HEK293 (cell line): ENCODE measurements around the gene ZNF768.

Experiments
- SALL2 ChIP-seq: fragments of 450-650 bp; formaldehyde crosslinking; IDR thresholded peaks from 2 replicates; pipeline ENCODE4 v1.5.0; 2017; ENCODE audit warnings: missing biosample characterization, mild to moderate bottlenecking, missing genetic modification characterization, borderline replicate concordance
- SETDB1 ChIP-seq: IDR thresholded peaks from one replicate; pipeline ENCODE4 v1.6.1; 2017; ENCODE audit warnings: mild to moderate bottlenecking, low read length, moderate library complexity, mixed read lengths; ENCODE audit not compliant: insufficient read length
- ZNF121 ChIP-seq: fragments of 450-650 bp; formaldehyde crosslinking; IDR thresholded peaks from 2 replicates; pipeline ENCODE4 v1.5.1; 2016; ENCODE audit warnings: missing biosample characterization, missing genetic modification characterization
- ZNF140 ChIP-seq: fragments of 450-650 bp; formaldehyde crosslinking; IDR thresholded peaks from 2 replicates; pipeline ENCODE4 v1.5.1; 2016; ENCODE audit warnings: missing biosample characterization, missing genetic modification characterization
- ZNF248 ChIP-seq: fragments of 450-650 bp; formaldehyde crosslinking; IDR thresholded peaks from 2 replicates; pipeline ENCODE4 v1.5.1; 2017; ENCODE audit warnings: missing biosample characterization, missing genetic modification characterization
- ZNF324 ChIP-seq: fragments of 450-650 bp; formaldehyde crosslinking; IDR thresholded peaks from 2 replicates; pipeline ENCODE4 v1.5.1; 2016; ENCODE audit warnings: missing biosample characterization, missing genetic modification characterization
- ZNF571 ChIP-seq: fragments of 450-650 bp; formaldehyde crosslinking; IDR thresholded peaks from 2 replicates; pipeline ENCODE4 v1.5.0; 2017; ENCODE audit warnings: missing biosample characterization, missing genetic modification characterization
- ZNF785 ChIP-seq: fragments of 450-650 bp; formaldehyde crosslinking; IDR thresholded peaks from 2 replicates; pipeline ENCODE4 v1.5.1; 2016; ENCODE audit warnings: missing biosample characterization, missing genetic modification characterization
- ZNF830 ChIP-seq: fragments of 450-650 bp; IDR thresholded peaks from 2 replicates; pipeline ENCODE4 v1.5.0; 2018; ENCODE audit warnings: missing biosample characterization, missing genetic modification characterization, low read depth, mild to moderate bottlenecking, moderate library complexity
- TF ChIP-seq, protein P1 (sequence below): fragments of 450-650 bp; formaldehyde crosslinking; IDR thresholded peaks from 2 replicates; pipeline ENCODE4 v1.5.1; 2016; ENCODE audit warnings: missing biosample characterization, missing genetic modification characterization
- TF ChIP-seq, protein P2 (sequence below): fragments of 450-650 bp; IDR thresholded peaks from 2 replicates; pipeline ENCODE4 v1.5.1; 2018; ENCODE audit warnings: missing biosample characterization, missing genetic modification characterization
- TF ChIP-seq, protein P3 (sequence below): fragments of 450-650 bp; formaldehyde crosslinking; IDR thresholded peaks from 2 replicates; pipeline ENCODE4 v1.5.1; 2016; ENCODE audit warnings: missing biosample characterization, missing genetic modification characterization, low read depth

DNA sequence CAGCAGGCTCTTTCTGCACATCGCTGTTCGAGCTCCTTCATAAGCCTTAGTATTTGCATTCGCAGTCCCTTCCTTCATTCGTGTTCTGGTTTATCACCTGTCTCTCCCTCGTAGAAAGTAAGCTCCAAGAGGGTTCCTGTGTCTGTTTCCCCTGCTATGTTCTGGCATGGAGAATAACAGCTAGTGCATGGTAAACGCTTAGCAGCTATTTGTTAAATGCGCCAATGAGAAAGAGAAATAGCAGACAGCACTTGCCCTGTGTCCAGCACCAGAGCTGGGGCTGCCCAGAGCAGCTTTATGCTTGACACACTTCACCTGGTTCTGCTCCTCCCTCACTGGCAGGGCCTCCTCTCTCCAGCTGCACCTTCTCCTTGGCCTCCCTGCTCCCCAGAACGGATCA, 39.6 kb upstream of the ZNF768 start:
- TF ChIP-seq ZNF121: no peak
- TF ChIP-seq, protein P1, sequence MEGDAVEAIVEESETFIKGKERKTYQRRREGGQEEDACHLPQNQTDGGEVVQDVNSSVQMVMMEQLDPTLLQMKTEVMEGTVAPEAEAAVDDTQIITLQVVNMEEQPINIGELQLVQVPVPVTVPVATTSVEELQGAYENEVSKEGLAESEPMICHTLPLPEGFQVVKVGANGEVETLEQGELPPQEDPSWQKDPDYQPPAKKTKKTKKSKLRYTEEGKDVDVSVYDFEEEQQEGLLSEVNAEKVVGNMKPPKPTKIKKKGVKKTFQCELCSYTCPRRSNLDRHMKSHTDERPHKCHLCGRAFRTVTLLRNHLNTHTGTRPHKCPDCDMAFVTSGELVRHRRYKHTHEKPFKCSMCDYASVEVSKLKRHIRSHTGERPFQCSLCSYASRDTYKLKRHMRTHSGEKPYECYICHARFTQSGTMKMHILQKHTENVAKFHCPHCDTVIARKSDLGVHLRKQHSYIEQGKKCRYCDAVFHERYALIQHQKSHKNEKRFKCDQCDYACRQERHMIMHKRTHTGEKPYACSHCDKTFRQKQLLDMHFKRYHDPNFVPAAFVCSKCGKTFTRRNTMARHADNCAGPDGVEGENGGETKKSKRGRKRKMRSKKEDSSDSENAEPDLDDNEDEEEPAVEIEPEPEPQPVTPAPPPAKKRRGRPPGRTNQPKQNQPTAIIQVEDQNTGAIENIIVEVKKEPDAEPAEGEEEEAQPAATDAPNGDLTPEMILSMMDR (tag by site-specific recombination): no peak
- TF ChIP-seq ZNF830 (tag by site-specific recombination): no peak
- TF ChIP-seq ZNF324 (tag by site-specific recombination): no peak
- no peak for TF ChIP-seq ZNF785 (tag by site-specific recombination)
- no peak for TF ChIP-seq ZNF571 (tag by site-specific recombination)
- TF ChIP-seq SALL2 (tag by site-specific recombination): no peak
- TF ChIP-seq, protein P2, sequence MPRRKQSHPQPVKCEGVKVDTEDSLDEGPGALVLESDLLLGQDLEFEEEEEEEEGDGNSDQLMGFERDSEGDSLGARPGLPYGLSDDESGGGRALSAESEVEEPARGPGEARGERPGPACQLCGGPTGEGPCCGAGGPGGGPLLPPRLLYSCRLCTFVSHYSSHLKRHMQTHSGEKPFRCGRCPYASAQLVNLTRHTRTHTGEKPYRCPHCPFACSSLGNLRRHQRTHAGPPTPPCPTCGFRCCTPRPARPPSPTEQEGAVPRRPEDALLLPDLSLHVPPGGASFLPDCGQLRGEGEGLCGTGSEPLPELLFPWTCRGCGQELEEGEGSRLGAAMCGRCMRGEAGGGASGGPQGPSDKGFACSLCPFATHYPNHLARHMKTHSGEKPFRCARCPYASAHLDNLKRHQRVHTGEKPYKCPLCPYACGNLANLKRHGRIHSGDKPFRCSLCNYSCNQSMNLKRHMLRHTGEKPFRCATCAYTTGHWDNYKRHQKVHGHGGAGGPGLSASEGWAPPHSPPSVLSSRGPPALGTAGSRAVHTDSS: no peak
- TF ChIP-seq, protein P3, sequence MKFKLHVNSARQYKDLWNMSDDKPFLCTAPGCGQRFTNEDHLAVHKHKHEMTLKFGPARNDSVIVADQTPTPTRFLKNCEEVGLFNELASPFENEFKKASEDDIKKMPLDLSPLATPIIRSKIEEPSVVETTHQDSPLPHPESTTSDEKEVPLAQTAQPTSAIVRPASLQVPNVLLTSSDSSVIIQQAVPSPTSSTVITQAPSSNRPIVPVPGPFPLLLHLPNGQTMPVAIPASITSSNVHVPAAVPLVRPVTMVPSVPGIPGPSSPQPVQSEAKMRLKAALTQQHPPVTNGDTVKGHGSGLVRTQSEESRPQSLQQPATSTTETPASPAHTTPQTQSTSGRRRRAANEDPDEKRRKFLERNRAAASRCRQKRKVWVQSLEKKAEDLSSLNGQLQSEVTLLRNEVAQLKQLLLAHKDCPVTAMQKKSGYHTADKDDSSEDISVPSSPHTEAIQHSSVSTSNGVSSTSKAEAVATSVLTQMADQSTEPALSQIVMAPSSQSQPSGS (tag by site-specific recombination): no peak
- TF ChIP-seq ZNF140 (tag by site-specific recombination): no peak
- TF ChIP-seq SETDB1: no peak
- no peak for TF ChIP-seq ZNF248 (tag by site-specific recombination)
